Neural progenitor cell (in vitro differentiated cells): Measurements from ENCODE around the gene FYB2. TPM values are rescaled to one million over a fixed set of nuclear protein-coding genes. Genes with fewer than 3 reads are reported as not detected.

ENCODE experiments used
- DNase-seq: peaks from one replicate; pipeline ENCODE4 v3.0.0-alpha.2; 2016; ENCODE audit warnings: low spot score
- H2AFZ ChIP-seq: fragments of 200-600 bp; sonication (generic); replicated peaks from 2 replicates; pipeline ENCODE4 v1.6.1; 2016; ENCODE audit warnings: antibody characterized with exemption
- H3F3A ChIP-seq: fragments of 200-600 bp; sonication (generic); 2 replicates; pipeline ENCODE4 v1.6.1; 2016; ENCODE audit warnings: antibody characterized with exemption, low read depth
- H3K27ac ChIP-seq: fragments of 200-600 bp; sonication (generic); 2 replicates; pipeline ENCODE4 v1.5.1; 2016; ENCODE audit warnings: mild to moderate bottlenecking
- H3K27me3 ChIP-seq: fragments of 200-600 bp; sonication (generic); 2 replicates; pipeline ENCODE4 v1.6.1; 2016; ENCODE audit warnings: mild to moderate bottlenecking, moderate library complexity
- H3K36me3 ChIP-seq: fragments of 200-600 bp; sonication (generic); 2 replicates; pipeline ENCODE4 v1.5.1; 2016
- H3K4me1 ChIP-seq: fragments of 200-600 bp; sonication (generic); 2 replicates; pipeline ENCODE4 v1.6.1; 2016; ENCODE audit warnings: mixed run types
- H3K4me2 ChIP-seq: fragments of 200-600 bp; sonication (generic); 2 replicates; pipeline ENCODE4 v1.6.1; 2016
- H3K4me3 ChIP-seq: fragments of 200-600 bp; sonication (generic); 2 replicates; pipeline ENCODE4 v1.5.1; 2016
- H3K79me2 ChIP-seq: fragments of 200-600 bp; sonication (generic); 2 replicates; pipeline ENCODE4 v1.6.1; 2016; ENCODE audit warnings: low read depth
- H3K9ac ChIP-seq: fragments of 200-600 bp; sonication (generic); 2 replicates; pipeline ENCODE4 v1.6.1; 2016
- H3K9me3 ChIP-seq: fragments of 200-600 bp; sonication (generic); 2 replicates; pipeline ENCODE4 v1.5.1; 2016; ENCODE audit warnings: low read depth
- H4K20me1 ChIP-seq: fragments of 200-600 bp; sonication (generic); 2 replicates; pipeline ENCODE4 v1.6.1; 2016; ENCODE audit warnings: low read depth
- H3K27ac Mint-ChIP-seq: 3 replicates; pipeline ENCODE4 v1.8.0; 2021; ENCODE audit warnings: mixed read lengths
- H3K27me3 Mint-ChIP-seq: 2 replicates; pipeline ENCODE4 v1.8.0; 2022; ENCODE audit warnings: low read depth, mild to moderate bottlenecking, inconsistent platforms, moderate library complexity, mixed read lengths; ENCODE audit not compliant: insufficient read depth
- H3K36me3 Mint-ChIP-seq: 3 replicates; pipeline ENCODE4 v1.8.0; 2021; ENCODE audit warnings: mixed read lengths
- H3K4me1 Mint-ChIP-seq: 3 replicates; pipeline ENCODE4 v1.8.0; 2021; ENCODE audit warnings: mixed read lengths
- H3K4me3 Mint-ChIP-seq: 3 replicates; pipeline ENCODE4 v1.8.0; 2021; ENCODE audit warnings: mild to moderate bottlenecking, moderate library complexity, mixed read lengths
- H3K9me3 Mint-ChIP-seq: 3 replicates; pipeline ENCODE4 v1.8.0; 2020; ENCODE audit warnings: mixed read lengths
- EZH2 ChIP-seq: fragments of 200-600 bp; sonication (generic); IDR thresholded peaks from 2 replicates; pipeline ENCODE4 v1.6.1; 2017; ENCODE audit warnings: antibody characterized with exemption, mild to moderate bottlenecking, moderate library complexity
- EZH2phosphoT487 ChIP-seq: fragments of 200-600 bp; sonication (generic); IDR thresholded peaks from 2 replicates; pipeline ENCODE4 v1.6.1; 2017; ENCODE audit warnings: antibody characterized with exemption
- total RNA-seq: library from RNA; depleted of rRNA; stranded (reverse); fragments of >200 nt; gene quantifications from 2 replicates; pipeline ENCODE4 v1.2.3, GENCODE V29; 2015; ENCODE audit warnings: low replicate concordance
- TF ChIP-seq, protein P1 (sequence below): fragments of 200-600 bp; sonication (generic); IDR thresholded peaks from 2 replicates; pipeline ENCODE4 v1.5.1; 2017; ENCODE audit warnings: antibody characterized with exemption, mild to moderate bottlenecking

Gene FYB2
- total RNA-seq, 1 donor from 2014 or later = 8.9 TPM

DNA sequence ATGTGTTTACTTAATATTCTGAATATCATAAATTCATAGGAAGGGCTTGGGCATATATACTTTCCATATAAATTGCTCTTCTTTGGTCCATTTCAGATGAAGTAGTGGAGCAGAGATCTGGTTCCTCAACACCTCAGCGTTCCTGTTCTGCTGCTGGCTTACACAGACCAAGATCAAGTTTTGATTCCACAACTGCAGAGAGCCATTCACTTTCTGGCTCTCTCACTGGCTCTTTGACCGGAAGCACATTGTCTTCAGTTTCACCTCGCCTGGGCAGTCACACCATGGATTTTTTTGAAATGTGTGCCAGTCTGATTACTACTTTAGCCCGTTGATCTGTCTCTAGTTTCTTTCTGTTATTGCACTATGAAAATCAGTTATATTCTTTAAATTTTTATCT lies 111.8 kb downstream of the FYB2 start:
- TF ChIP-seq EZH2 (no peak), EZH2phosphoT487 (no peak)
- TF ChIP-seq, protein P1, sequence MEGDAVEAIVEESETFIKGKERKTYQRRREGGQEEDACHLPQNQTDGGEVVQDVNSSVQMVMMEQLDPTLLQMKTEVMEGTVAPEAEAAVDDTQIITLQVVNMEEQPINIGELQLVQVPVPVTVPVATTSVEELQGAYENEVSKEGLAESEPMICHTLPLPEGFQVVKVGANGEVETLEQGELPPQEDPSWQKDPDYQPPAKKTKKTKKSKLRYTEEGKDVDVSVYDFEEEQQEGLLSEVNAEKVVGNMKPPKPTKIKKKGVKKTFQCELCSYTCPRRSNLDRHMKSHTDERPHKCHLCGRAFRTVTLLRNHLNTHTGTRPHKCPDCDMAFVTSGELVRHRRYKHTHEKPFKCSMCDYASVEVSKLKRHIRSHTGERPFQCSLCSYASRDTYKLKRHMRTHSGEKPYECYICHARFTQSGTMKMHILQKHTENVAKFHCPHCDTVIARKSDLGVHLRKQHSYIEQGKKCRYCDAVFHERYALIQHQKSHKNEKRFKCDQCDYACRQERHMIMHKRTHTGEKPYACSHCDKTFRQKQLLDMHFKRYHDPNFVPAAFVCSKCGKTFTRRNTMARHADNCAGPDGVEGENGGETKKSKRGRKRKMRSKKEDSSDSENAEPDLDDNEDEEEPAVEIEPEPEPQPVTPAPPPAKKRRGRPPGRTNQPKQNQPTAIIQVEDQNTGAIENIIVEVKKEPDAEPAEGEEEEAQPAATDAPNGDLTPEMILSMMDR = no peak
- Histone ChIP-seq H3K27me3 (no peaks in the 10 kb centered on the region), H3K79me2 (no peaks in the 10 kb centered on the region), H3F3A (no peaks in the 10 kb centered on the region), H3K4me1 (no peaks in the 10 kb centered on the region), H3K4me3 (no peak overlapping the region), H3K9me3 (peaks cover 2% of the 10 kb centered on the region), H3K36me3 (peaks cover 17% of the 10 kb centered on the region), H3K27ac (no peak overlapping the region), H4K20me1 (no peaks in the 10 kb centered on the region), H3K9ac (no peak overlapping the region), H2AFZ (no peak overlapping the region), H3K4me2 (no peak overlapping the region)
- DNase-seq = no peak
- H3K36me3 Mint-ChIP-seq = peaks cover 37% of the 10 kb centered on the region
- peaks cover 12% of the 10 kb centered on the region for H3K9me3 Mint-ChIP-seq
- no peak overlapping the region for H3K27ac Mint-ChIP-seq
- H3K4me1 Mint-ChIP-seq = peaks cover 5% of the 10 kb centered on the region
- no peaks in the 10 kb centered on the region for H3K27me3 Mint-ChIP-seq
- no peak overlapping the region for H3K4me3 Mint-ChIP-seq

DNA sequence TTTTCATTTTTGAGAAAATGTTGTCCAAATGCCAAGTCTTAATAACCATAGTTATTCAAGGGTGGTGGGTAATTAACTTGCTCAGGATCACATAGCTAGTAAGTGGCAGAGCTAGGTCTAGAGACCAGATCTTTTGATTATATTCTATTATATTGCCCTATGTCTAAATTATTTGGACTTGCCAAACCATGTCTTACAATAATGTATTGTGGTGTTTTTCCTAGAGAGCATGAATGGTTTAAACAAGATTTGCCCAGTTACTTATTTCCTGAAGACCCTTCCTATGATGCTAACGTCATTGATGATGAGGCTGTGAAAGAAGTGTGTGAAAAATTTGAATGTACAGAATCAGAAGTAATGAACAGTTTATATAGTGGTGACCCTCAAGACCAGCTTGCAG lies 115.5 kb downstream of the FYB2 start:
- Histone ChIP-seq H3K36me3 (peaks cover 28% of the 10 kb centered on the region), H3K4me1 (no peaks in the 10 kb centered on the region), H3K27me3 (no peaks in the 10 kb centered on the region), H3K4me2 (no peak overlapping the region), H4K20me1 (no peaks in the 10 kb centered on the region), H2AFZ (no peak overlapping the region), H3K9me3 (peaks cover 2% of the 10 kb centered on the region), H3F3A (no peaks in the 10 kb centered on the region), H3K79me2 (no peaks in the 10 kb centered on the region), H3K27ac (no peak overlapping the region), H3K4me3 (no peak overlapping the region), H3K9ac (no peak overlapping the region)
- no peak for DNase-seq
- Mint-ChIP-seq H3K27ac (no peak overlapping the region), H3K36me3 (peaks cover 53% of the 10 kb centered on the region), H3K9me3 (peaks cover 16% of the 10 kb centered on the region), H3K4me3 (no peak overlapping the region), H3K4me1 (no peaks in the 10 kb centered on the region), H3K27me3 (no peaks in the 10 kb centered on the region)
- TF ChIP-seq, protein P1 = no peak
- TF ChIP-seq EZH2 (no peak), EZH2phosphoT487 (no peak)

DNA sequence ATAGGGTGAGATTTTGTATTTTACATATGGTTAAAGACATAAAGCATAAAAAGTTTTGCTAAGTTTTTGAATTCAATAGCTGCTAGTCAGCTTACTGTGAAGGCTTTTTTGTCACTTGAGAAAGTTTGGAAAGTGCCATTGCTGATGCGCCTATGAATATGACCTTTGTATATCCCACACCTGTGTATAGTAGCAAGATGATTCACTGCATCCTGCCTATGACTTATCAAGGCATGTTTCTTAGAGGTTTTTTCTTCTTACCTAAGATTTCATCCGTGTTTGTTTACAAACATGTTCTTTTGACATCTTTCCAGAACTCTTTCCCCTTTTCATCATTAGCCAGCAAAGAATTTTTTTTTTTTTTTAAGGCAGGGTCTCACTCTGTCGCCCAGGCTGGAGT lies 122.5 kb downstream of the FYB2 start:
- Mint-ChIP-seq H3K4me3 (no peak overlapping the region), H3K36me3 (peaks cover 29% of the 10 kb centered on the region), H3K4me1 (no peaks in the 10 kb centered on the region), H3K27me3 (no peaks in the 10 kb centered on the region), H3K9me3 (peaks cover 2% of the 10 kb centered on the region), H3K27ac (no peak overlapping the region)
- no peaks in the 10 kb centered on the region for H3K9me3 ChIP-seq
- no peaks in the 10 kb centered on the region for H3K4me1 ChIP-seq
- TF ChIP-seq EZH2 = no peak
- TF ChIP-seq, protein P1 = no peak
- H4K20me1 ChIP-seq = no peaks in the 10 kb centered on the region
- peaks cover 26% of the 10 kb centered on the region for H3K36me3 ChIP-seq
- no peaks in the 10 kb centered on the region for H3K27me3 ChIP-seq
- H3F3A ChIP-seq = no peaks in the 10 kb centered on the region
- H3K9ac ChIP-seq = no peak overlapping the region
- H3K79me2 ChIP-seq = no peaks in the 10 kb centered on the region
- H2AFZ ChIP-seq = no peak overlapping the region
- no peak for DNase-seq
- no peak overlapping the region for H3K27ac ChIP-seq
- no peak overlapping the region for H3K4me2 ChIP-seq
- no peak overlapping the region for H3K4me3 ChIP-seq
